ENCODE results near the gene ACOT8.

GRCh38 chr20:45886590-45887345 is 29.6 kb upstream of the ACOT8 start:
- TF ChIP-seq CTCF (IDR thresholded peaks at IDR 0.05; ENCODE audit: insufficient read depth, low read length), result no peak
- no peak for TF ChIP-seq REST (IDR thresholded peaks at IDR 0.05; ENCODE audit: insufficient replicate concordance, low read depth)
- TF ChIP-seq POLR2AphosphoS5 (IDR thresholded peaks at IDR 0.05; ENCODE audit: low read depth), result no peak
- TF ChIP-seq GABPA (IDR thresholded peaks at IDR 0.05; ENCODE audit: low read depth), result no peak
- TF ChIP-seq SPI1 (IDR thresholded peaks at IDR 0.05; ENCODE audit: borderline replicate concordance, low read depth), result no peak

Data from HL-60 (cell line).